Activated CD4-positive, alpha-beta T cell treated with anti-CD3 and anti-CD28 coated beads, Interleukin-2, amount 50 U/mL, for 16 hours (primary cell): ENCODE measurements around the gene AGRN.
"Not testable (repeated sequence)": the region's sequence is repeated elsewhere in the genome, so short reads cannot be mapped to it uniquely, and the experiment has no call there.

Experiments
- DNase-seq: peaks from one replicate; pipeline ENCODE4 v3.0.0-alpha.2; 2020

Gene AGRN

DNA sequence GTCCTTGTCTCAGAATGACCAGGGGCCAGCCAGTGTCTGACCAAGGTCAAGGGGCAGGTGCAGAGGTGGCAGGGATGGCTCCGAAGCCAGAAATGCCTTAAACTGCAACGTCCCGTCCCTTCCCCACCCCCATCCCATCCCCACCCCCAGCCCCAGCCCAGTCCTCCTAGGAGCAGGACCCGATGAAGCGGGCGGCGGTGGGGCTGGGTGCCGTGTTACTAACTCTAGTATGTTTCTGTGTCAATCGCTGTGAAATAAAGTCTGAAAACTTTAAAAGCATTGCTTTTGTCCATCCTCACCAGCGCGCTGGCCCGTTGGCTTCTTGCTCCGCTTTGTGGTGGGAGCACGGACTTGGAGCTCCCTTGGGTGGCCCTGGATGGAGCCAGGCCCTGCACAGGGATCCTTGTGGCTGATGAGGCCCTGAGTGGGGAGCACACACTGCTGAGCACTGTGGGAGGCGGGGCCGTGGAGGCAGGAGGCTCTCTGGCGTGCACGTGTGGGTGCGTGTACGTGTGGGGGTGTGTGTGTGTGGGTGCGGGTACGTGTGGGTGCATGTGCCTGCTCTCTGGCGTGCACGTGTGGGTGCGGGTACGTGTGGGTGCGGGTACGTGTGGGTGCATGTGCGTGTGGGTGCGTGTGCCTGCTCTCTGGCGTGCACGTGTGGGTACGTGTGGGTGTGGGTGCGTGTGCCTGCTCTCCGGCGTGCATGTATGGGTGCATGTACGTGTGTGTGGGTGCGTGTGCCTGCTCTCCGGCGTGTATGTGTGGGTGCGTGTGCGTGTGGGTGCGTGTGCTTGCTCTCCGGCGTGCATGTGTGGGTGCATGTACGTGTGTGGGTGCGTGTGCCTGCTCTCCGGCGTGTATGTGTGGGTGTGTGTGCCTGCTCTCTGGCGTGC, 36.2 kb downstream of the AGRN start:
- DNase-seq, result no peak

DNA sequence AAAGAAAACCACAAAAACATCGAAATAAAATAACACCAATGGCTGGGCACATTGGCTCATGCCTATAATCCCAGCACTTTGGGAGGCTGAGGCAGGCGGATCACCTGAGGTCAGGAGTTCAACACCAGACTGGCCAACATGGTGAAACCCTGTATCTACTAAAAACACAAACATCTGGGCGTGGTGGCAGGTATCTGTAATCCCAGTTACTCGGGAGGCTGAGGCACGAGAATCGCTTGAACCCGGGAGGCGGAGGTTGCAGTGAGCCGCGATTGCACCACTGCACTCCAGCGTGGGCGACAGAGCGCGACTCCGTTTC, 37.8 kb downstream of the AGRN start:
- DNase-seq, result not testable (repeated sequence)

DNA sequence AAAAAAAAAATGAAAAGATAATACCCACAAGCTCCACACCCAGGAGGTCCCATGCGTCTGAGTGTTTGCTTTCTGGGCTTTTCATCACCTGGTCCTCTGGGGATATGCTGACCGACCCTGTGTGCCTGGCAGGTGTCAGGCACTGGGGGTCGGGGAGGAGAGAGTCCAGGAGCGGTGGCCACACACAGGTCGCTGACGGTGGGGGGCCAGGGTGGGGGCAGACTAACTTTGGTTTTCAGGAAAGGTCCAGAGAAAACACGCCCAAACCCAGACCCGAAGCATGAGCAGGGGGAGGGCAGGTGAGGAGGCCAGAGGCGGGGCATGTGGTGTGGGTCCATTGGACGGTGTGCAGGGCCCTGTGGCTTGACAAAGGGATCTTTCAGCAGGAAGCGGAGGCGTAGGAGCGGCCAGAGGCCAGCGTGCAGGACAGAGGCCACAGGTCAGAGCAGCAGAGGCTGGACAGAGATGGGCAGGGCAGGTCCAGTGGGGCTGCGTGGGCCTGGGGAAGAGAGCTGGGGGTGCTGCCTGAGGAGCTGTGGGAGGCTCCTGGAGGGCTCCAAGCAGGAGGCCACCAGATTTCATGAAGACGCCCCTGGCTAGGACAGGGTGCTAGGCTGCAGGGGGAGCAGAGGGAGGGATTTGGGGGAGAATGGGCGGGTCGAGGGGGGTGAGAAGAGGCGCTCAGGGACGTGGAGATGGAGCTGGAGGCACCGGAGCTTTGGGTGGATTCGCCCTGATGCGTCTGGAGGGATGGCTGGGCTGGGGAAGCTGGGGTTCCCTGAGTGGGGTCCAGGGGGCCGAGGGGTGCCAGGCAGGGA, 38.4 kb downstream of the AGRN start:
- no peak for DNase-seq

DNA sequence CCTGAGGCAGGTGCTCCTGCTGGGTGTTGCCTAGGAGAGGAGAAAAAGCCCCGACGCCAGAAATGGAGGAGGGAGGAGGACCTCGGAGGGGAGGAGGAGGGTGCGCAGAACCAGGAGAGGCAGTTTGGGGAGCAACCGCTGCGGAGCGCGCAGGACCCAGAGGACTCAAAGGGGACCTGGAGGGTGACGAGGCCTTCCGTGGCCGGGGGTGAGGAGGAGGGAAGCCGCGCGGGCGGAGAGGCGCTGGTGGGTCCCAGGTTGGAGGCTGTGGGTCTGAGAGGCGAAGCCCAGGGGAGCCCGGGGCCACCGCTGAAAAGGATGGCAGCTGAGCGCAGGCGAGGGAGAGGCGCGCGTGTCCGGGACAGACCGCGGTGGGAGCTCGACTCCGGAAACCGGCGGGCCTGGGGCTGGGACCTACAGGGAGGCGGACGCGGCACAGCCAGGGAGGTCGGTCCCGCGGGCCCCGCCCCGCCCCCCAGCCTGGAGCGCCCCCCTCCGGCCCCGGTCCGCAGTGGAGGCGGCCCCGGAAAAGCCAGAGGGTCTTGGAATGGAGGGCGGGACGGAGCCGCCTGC, 39.1 kb downstream of the AGRN start:
- DNase-seq, result peak; percentile 40

DNA sequence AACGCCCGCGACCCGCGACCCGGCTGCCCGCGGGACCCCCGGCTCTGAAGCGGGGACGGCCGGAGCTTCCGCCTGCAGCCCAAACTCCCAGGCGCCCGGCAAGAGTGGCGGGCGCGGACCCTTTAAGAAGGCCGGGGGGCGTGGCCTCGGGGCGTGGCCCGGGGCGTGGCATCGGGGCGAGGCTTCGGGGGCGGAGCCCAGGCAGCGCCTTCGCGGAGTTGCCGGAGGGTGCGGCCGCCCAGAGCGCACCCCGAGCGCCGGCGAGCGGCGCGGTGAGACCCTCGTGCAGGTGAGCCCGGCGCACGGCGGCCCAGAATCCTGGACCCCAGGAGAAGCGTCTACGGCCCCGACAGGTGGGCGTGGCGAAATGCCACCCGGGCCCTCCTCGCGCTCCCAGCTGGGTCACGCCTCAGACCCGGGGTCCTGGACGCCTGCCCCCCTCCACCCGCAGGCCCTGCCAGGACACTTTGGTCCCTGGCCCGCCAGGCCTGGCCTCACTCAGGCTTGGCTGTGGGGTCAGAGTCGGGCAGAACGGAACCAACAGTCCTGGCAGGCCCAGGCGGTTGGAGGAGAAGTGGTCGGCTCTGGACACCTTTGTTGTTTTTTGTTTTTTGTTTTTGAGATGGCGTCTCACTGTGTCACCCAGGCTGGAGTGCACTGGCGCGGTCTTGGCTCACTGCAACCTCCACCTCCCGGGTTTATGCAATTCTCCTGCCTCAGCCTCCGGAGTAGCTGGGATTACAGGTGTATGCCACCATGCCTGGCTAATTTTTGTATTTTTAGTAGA, 39.8 kb downstream of the AGRN start:
- DNase-seq, result peak; percentile 92

DNA sequence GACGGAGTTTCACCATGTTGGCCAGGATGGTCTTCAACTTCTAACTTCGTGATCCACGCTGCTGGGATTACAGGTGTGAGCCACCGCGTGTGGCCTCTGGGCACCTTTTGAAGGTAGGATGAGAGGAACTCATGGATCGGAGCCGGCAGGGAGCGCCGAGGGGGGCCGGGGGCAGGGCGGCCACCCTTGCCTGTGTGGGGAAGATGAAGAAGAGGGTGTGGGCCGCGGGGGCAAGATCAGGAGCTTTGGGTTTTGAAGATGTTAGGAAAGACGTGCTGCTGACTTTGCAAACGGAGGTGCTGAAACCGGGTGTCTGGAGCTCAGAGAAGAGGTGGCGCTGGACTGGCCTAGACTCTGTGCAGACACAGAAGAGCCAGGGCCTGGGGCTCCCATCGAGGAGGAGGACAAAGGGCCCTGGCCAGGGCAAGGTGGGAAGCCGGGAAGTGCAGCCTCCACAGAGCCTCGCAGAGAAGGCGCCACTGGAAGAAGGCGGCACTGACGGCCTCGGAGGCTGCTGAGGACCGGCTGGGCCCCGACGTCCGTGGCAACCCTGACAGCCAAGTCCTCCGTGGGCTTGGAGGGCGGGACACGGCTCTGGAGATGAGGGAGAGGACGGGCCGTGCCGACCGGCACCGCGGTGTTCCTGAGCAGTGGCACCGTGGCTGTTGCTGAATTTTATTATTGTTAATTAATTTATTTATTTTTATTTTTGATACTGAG, 40.5 kb downstream of the AGRN start:
- DNase-seq, result no peak

DNA sequence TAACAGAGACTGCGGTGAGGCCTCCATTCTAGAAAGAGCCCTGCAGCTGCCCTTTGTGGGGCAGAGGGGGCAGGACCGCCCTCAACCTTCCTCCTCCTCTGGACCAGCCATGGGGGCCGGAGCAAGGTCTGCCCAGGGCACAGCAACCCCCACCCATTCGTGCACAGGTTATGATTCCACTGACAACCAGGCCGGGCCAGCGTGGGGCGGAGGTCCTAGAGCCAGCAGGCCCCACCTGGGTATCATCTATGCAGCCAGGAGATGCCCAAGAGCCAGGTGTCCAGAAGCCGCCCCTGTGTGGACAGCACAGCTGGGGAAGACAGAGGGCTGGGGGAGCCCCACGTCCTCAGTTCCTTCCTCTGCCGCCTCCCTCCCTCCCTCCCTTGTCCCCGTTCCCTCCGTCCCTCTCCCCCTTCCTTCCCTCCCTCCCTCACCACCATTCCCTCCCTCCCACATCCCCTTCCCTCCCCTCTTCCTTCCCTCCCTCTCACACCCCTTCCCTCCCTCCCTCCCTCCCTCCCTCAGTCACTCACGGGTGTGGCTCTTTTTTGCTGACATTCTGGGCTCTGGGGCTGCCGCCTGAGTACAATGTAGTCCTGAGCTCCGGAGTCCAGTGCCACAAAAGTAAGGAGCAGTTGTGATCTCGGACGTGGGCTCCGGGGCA, 41.9 kb downstream of the AGRN start:
- DNase-seq, result no peak

DNA sequence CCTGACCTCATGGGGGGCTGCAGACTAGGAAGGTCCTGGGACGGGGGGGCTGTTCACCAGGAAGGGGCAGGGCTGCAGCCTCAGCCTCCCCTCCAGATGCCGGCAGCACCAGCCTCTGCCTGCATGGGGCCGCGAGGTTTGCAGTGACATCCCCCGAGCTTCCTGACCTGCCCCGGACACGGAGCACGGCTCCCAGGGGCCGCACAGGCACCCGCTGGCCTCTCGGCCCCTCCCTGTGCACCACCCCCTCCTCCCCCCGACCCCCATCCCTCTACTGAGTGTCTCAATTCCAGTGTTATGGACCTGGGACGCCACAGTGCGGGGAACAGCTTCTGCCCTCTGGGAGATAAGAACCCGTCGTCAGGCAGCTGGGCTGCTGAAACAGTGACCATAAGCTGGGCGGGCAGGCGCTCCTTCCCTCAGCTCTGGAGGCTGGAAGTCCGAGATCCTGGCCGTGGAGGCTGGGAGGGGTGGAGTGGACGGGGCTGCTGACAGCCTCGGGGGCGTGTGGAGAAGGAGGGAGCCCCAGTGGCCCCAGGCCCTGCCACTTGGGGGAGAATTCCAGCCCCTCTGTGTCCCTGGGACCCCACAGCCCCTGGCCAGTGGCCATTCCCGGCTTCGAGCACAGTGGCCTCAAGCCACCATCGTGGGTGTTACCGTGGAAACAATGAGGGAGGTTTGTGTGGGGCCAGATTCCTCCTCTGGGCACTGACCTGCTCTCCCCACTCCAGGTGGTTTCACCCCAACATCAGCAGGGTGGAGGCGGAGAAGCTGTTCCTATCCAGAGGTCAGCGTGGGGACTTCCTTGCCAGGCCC, 42.6 kb downstream of the AGRN start:
- DNase-seq, result no peak

DNA sequence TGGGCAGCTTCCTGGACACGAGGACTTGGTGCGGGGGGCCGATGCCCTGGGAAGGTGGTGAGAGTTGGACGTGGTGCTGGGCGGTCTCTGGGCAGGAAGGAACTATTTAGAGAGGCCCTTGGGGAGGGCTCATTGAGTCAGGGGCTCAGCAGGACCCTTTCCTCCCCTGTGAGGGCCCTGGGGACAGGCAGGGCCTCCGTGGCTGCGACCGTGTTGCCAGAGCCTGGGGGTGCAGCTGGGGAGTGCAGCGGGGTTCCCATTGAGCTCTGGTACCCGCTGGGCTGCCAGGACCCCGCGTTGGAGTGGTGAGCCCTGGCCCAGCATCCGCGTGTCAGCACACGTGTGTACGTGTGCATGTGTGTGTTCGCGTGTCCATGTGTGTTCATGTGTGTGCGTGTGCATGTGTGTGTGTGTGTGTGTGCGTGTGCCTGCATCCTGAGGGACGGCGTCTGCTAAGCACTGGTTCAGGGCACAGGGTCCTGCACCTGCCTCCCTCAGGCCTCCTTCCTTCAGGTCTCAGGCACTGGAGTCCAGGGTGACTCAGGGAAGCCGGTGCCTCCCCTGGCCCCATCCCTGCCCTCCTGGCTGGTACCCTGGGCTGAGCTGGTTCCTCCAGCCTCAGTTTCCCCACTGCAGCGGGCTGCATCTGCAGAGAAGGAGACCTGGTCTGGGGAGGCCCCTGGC, 43.5 kb downstream of the AGRN start:
- no peak for DNase-seq

DNA sequence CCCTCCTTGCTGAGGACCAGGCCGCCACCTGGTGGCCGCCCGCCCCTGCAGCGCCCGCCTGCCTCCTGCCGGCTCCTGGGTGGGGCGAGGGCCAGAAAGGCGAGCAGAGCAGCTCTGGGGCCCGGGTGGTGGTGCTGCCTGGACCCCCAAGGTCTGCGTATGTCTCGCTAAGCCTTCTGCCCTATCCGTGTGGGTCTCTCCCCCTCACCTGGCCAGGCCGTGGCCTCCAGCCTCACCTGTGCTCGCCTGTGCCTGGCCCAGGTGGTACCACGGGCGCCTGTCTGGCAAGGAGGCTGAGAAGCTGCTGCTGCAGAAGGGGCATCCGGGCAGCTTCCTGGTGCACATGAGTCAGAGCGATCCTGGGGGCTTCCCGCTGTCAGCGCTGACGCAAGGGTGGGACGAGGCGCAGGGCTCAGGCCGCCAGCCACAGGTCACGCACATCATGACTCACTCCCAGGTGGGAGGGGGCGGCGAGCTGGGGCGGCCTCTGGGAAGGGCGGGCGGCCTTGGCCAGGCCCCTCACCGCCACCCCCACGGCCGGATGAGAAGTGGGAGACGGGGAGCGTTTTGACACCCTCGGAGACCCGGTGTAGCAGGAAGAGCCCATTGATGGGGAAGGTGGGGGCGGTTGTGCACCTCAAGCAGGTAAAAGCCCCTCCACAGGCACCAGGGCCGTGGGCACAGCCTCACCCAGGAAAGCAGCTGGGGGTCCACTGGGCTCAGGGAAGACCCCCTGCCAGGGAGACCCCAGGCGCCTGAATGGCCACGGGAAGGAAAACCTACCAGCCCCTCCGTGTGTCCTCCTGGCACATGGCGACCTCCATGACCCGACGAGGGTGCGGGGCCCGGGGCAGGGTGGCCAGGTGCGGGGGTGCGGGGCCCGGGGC, 44.3 kb downstream of the AGRN start:
- DNase-seq, result peak; percentile 96

DNA sequence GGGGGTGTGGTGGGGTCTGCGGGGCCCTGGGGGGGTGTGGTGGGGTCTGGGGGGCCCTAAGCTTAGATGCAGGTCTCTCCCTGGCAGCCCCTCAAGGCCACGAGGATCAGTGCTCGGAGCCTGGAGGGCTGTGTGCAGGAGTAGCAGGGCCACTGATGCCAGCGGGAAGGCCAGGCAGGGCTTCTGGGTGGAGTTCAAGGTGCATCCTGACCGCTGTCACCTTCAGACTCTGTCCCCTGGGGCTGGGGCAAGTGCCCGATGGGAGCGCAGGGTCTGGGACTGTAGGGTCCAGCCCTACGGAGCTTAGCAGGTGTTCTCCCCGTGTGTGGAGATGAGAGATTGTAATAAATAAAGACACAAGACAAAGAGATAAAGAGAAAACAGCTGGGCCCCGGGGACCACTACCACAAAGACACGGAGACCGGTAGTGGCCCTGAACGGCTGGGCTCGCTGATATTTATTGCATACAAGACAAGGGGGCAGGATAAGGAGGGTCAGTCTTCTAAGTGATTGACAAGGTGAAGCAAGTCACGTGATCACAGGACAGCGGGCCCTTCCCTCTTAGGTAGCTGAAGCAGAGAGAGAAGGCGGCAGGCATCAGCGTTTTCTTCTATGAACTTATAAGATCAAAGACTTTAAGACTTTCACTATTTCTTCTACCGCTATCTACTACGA, 45.5 kb downstream of the AGRN start:
- DNase-seq, result no peak

DNA sequence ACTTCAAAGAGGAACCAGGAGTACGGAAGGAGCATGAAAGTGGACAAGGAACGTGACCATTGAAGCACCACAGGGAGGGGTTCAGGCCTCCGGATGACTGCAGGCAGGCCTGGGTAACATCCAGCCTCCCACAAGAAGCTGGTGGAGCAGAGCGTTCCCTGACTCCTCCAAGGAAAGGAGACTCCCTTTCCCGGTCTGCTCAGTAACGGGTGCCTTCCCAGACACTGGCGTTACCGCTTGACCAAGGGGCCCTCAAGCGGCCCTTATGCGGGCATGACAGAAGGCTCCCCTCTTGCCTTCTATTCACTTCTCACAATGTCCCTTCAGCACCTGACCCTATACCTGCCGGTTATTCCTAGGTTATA, 46.0 kb downstream of the AGRN start:
- not testable (repeated sequence) for DNase-seq

DNA sequence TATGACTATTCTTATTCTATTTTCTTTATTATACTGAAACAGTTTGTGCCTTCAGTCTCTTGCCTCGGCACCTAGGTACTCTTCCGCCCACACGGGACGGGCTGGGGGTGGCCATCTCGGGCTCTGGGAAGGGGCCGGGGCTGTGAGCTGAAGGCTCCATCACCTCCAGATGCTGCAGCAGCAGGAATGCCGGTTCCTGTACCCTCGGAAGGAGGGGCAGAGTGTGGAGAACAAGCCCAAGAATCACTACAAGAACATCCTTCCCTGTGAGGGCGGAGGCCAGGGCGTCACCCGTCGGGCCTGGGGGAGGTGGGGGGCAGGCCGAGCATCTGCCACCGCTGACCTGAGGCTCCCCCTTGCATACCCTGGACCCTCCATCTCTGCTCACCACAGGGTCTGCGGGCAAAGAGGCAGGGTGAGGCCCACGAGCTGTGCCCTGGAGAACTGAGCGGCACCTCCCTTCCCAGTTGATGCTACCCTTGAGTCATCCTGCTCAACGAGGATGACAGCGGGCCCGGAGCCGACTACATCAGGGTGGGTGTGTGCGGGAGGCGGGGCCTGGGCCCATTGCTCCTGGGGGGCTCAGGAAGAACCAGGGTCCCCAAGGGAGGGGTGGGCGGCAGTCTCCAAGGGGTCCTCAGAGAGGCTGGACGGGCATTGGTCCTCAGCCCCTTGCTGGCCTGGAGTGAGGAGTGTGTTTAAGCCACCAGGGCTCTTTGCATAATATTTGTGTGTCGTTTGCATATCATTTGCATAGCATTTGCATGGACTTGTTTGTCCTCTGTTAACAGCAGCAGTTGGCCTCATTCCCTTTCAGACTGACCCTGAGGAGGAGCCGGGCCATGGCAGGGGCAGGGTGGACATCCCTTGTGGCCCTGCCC, 46.7 kb downstream of the AGRN start:
- DNase-seq, result no peak

DNA sequence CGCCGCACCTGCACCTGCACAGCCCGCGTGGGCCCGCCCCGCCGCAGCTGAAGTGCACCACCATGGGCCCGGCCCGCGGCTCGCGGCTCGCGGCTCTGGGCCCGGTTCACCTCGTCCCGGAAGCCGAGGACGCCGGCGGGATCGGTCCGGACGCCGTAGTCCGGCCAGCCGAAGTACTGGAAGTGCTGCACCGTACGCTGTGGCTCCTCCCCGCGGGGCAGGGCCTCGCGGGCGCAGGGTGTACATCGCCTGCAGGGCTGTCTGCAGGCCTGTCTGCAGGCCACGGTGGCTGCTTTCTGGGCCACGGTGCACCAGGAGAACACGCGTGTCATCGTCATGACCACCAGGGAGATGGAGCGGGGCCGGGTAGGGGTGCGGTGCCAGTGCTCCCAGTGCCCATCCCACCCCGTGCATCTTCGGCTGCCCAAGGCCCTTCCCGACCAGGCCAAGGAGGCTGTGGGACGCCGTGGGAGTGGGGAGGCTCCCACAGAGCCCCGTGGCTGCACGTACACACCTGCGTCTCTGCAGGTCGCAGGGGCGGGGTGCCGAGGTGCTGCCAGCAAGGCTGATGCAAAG, 47.5 kb downstream of the AGRN start:
- DNase-seq, result no peak

DNA sequence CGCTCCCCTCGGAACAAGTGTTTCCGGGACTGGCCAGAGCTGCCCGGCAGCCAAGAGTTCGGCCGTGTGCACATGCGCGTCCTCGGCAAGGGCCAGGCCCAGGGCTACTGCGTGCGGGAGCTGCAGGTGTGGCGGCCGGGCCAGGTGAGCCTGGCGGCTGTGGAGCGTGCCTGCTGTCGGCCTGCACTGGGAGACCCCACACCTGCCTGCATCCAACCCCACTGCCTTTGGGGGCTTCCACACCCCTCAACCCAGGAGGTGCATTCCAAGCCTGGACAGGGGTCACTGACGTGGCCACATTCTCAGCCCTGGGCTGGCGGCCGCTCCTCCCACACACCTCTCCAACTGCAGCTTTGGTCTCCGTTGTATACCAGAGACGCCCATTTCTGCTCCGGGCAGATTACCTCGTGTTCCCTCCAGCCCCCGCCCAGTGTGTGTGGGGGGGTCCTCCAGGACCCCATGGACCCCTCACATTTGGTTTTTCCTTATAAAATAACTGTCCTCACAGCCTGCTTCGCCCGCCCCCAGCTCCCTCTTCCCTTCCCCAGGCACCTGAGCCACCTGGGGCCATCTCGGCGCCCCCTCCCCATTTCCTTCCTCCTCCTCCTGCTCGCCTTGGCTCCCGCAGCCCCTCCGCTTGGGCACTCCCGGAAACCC, 48.1 kb downstream of the AGRN start:
- DNase-seq, result no peak

DNA sequence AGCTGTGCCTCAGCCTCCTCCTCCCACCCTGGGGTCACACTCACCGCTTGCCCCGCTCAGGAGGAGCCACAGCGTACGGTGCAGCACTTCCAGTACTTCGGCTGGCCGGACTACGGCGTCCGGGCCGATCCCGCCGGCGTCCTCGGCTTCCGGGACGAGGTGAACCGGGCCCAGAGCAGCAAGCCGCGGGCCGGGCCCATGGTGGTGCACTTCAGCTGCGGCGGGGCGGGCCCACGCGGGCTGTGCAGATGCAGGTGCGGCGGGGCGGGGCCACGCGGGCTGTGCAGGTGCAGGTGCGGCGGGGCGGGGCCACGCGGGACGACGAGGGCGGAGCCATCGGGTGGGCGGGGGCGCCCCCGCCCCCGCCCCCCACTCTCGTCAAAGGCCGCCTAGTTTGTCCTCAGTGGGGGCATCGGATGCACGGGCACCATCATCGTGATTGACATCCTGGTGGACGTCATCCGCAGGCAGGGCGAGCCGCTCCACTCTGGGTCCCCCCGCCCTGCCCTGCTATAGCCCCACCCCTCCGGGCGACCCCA, 48.7 kb downstream of the AGRN start:
- peak; percentile 24 for DNase-seq
